ENCODE measurements around the gene GNG13.
"Not testable (repeated sequence)": the region's sequence is repeated elsewhere in the genome, so short reads cannot be mapped to it uniquely, and the experiment has no call there.

Gene GNG13

DNA sequence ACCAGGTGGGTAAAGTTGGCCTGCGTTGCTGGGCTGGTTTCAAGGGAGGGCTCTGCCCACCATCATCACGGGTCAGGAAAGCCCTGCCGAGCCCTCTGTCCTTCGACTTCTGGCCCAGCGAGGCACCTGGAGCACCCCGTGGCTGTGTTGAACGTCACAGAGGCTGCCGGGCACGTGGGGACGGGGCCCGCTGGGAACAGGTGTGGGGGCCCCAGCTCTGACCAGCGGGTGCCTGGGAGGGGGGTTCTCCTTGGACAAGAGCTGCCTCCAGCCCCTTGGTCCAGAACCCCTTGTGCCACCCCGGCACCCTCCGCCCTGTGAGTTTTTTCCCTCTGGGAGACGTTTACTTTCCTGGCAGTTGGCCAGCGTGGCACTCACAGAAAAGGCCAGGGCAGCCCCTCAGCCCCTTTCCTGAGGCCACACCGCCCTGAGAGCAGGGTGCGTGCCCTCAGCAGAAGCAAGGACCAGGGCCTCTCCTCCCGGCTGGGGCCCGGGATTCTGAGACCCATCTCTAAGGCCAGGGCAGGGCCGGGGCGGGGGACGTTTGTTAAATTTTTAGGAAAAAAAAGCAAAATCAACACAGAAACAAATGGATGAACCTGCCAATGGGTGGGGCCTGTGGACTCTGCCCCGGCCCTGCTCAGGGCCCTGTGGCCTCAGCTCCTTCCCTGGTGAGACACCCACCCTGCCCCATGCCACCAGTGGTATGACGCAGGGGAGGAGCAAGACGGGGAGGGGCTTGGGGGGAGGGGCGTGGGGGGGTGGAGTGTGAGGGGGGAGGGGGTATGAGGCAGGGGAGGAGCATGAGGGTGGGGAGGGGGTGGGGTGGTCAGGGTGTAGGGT, 31.3 kb upstream of the GNG13 start:
- DNase-seq (ENCODE audit: low spot score) = no peak

DNA sequence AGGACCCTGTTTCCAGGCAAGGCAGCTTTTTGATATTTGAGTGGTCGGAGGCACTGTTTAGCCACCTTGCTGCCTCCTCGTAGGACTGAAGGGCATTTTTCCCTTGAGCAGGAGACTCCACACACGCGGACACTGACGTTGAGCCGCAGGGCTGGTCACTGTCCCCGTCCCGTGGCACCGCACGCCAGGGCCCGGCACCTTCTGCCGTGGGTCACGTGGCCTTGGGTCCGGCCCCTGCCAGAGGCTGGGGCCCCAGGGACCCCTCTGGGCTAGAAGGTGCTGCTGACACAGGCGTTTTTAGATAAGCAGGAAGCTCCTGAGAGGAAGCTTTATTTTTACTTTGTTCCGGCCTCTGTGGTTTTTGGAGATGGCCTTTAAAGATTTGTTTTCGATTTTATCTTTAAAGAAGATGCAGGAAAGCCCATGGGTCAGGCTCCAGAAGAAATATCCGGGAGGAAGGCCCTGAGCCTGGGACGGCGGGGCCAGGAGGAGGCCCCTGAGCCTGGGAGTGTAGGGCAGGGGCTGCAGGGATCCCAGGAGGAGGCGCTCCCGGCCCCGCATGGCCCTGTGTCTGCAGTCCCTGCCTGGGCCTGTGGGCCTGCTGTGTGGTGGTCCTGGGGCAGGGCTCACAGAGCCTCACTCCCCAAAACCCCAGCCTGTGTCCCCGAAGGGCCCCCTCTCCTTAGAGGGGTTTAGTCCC, 30.5 kb upstream of the GNG13 start:
- DNase-seq (ENCODE audit: low spot score) = no peak

DNA sequence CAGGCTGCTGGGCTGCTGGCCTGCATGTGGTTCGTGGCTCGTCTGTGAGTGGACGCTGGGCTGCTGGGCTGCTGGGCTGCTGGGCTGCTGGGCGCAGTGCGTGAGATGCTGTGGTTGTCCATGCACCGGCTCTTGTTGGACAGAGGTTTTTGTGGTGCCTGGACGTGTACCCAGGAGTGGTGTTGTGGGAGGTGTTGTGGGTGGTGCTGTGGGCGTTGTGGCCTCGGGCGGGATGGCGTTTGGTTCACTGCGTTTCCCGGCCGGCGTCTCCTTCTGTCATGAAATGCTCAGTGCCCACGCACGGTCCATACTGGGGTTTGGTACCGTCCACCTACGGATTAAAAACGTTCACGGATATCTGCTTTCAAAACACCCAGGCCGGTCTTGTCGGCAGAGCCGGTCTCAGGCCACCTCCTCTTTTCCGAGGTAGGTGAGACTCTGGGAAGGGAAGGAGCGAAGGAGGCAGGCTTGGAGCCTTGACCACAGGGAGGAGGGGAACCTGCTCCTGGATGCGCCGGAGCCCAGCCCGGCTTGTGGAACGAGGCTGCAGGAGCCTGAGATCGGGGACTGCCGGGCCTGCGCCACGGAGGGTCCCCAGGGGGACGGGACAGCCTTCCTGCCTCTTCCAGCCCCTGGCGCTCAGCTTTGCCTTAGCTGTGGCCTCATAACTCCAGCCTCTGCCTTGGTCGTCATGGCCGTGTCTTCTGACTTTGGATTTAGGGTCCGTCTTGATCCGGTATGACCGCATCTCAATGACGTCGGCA, 29.8 kb upstream of the GNG13 start:
- no peak for DNase-seq (ENCODE audit: low spot score)

DNA sequence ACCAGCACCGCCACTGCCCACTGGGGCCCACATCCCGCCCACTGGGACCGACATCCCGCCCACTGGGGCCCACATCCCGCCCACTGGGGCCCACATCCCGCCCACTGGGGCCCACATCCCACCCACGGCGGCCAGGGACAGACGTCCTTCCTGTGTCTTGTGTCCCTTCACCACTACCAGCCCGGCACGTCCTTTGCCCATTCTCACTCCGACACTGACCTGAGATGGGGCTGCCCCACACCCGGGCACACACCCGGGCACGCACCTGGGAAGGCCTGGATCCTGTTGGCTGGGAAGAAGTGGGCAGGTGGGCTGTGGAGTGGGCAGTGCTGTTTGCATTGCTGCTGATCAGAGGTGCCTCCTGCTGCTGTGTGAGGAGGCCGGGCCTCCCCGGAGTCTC, 28.4 kb upstream of the GNG13 start:
- no peak for DNase-seq (ENCODE audit: low spot score)

DNA sequence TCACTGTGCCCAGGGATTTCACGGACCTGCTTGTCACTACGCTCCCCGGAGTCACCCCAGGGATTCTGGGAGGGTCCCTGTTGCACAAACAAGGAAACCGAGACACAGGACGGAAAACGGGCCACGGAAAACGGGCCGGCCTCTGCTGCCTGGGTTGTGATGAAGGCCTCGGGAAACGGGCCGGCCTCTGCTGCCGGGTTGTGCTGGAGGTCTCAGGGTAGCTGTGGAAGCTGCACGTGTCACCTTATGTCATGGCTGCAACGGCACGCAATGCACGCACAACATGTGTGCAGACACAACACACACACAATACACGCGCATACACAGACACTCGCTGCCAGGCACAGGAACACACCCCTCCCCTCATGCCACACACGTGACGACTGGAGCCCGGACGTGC, 27.0 kb upstream of the GNG13 start:
- no peak for DNase-seq (ENCODE audit: low spot score)

DNA sequence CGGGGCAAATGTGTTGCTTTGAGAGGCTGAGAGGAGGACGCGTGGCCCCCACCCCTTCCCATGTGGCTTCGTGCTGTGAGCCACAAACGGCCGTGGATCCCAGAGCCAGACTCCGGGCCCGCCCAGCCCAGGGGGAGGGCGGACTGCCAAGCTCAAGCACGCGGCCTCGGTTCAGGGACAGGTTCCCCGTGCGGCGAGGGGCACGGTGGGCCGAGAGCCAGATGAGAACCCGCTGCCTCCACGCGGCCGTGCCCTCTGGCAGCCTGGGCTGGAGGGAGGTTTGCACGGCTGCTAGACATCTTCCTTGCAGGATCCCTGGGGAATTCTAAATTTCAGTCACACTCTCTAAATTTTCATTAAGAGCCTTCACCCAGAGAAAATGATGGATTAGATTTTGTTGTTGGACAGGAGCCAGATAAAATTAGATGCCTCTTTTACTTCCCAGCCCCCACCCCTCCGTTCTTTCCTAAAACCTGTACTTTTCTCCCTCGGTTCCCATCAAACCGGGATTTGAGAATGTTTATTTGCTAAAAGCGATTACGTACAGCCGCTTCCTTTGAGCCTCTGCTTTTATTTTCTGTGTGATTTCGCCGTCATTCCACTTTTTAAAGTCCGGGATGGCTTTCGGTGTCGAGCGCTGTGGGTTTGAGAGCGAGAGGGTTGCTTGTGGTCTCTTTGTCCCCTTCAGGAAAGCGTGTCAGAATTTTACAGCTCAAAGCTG, 25.0 kb upstream of the GNG13 start:
- no peak for DNase-seq (ENCODE audit: low spot score)

DNA sequence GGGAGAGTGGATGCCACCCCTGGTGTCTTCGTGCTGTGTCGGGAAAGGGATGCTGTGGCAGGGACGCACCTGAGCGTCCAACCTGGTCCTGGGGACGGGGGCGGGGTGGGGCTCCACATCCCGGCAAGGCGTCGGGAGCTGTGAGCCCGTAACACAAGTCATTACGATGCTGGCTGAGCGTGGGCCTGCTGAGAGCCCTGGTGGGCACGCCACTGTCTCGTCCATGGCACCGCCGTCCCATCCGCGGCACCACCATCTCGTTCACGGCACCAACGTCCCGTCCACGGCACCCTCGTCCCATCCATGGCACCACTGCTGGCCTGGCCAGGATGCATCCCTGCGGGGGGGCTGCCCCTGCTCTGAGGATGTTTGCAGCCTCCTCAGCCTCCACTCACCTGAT, 24.1 kb upstream of the GNG13 start:
- no peak for DNase-seq (ENCODE audit: low spot score)

DNA sequence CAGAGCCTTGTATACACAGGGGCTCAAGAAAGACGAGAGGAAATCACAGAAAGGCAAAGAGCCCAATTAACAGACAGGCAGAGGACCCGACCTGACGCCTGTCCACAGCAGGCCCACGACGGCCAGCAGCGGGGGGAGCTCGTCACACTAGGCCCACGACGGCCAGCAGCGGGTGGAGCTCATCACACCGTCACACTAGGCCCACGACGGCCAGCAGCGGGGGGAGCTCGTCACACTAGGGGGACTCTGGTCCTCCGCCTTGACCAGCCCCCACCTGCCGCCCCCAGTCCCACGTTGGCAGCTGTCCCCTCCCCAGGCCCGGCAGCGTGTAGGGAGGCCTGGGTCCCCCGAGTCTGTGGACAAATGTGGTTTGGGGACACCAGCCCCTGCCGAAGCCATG, 23.7 kb upstream of the GNG13 start:
- no peak for DNase-seq (ENCODE audit: low spot score)

DNA sequence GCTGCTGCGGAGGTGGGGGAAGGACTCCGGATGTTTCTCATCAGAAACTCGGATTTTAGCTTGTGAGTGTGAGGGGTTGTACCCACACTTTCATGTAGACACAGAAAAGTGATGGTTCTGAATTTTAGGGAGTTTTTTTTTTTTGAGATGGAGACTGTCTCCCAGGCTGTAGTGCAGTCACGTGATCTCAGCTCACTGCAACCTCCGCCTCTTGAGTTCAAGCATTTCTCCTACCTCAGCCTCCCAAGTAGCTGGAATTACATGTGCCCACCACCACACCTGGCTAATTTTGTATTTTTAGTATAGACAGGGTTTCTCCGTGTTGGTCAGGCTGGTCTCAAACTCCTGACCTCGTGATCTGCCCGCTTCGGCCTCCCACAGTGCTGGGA, 22.4 kb upstream of the GNG13 start:
- no peak for DNase-seq (ENCODE audit: low spot score)

DNA sequence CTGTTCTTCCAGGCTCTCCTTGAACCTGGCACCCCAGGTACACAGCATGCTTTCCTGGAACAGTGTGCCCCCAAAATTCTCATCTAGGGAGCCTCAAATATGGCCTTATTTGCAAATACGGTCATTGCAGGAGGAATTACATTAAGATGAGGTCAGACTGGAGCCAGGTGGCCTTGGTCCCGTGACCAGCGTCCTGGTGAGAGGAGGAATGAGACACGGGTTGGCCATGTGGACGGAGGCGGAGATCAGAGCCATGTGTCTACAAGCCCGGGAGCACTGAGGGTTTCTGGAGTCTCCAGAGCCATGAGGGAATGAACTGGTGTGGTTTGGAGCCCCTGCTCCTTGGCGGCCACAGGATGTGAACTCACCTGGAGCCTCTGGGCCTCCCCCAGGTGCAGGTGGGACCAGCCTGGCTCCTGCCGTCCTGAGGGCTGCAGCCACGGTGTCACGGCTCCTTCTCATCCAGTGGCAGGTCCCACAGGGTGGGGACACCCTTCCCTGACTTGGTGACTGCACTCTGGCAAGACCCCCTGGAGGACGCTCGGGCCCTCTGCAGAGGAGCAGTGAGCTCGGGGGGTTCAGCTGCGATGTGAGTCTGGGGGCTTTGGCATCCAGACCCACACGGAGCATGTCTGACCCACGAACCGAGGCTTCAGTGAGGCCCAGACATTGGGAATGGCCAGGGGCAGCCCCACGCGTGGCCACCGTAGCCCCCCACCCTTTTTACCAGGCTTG, 21.8 kb upstream of the GNG13 start:
- no peak for DNase-seq (ENCODE audit: low spot score)

DNA sequence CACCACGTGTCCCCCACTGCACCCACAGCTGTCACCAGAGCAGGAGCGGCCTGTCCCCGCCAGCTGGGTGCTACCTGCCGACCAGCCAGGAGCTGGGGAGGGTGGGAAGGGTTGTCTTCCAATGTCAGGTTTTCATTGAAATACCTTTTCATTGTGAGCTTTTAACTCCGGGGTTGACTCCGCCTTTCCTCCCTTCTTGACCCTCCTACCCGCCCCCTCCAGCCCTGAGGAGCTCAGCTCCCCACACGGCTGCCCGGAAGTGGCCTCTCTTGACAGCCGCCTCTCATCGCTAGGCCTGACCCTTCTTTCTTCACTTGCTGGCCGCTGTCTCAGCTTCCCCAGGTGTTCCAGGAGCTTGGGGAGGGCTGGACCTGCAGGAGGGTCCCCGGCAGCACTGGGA, 21.2 kb upstream of the GNG13 start:
- DNase-seq (ENCODE audit: low spot score) = no peak

DNA sequence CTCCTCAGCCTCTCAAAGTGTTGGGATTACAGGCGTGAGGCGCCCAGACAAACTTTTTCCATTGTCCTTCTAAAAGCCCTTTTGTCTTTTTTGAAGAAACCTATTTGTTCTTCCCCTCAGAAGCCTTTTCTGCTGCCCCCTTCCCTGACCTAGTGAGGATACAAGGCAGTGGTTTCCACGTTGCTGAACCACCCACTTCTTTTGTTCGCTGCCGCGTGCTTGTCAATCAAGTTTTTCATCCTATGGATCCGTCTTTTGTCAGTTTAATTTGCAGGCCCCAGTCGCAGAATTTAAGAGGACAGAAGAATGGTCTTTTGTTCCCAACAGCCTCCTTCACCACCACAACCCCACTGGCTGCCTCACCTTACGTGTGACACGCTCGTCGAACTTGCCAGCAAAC, 20.2 kb upstream of the GNG13 start:
- no peak for DNase-seq (ENCODE audit: low spot score)

DNA sequence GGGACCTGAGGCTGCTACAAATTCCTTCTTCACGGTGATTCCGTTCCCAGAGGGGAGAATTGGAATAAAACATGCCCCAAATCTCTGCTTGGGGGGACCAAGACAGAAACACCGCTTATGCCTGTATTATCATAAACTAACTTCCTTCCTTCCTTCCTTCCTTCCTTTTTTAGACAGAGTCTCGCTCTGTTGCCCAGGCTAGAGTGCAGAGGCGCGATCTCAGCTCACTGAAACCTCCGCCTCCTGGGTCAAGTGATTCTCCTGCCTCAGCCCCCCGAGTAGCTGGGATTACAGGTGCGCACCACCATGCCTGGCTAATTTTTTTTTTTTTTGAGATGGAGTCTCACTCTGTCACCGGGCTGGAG, 19.5 kb upstream of the GNG13 start:
- DNase-seq (ENCODE audit: low spot score) = not testable (repeated sequence)

DNA sequence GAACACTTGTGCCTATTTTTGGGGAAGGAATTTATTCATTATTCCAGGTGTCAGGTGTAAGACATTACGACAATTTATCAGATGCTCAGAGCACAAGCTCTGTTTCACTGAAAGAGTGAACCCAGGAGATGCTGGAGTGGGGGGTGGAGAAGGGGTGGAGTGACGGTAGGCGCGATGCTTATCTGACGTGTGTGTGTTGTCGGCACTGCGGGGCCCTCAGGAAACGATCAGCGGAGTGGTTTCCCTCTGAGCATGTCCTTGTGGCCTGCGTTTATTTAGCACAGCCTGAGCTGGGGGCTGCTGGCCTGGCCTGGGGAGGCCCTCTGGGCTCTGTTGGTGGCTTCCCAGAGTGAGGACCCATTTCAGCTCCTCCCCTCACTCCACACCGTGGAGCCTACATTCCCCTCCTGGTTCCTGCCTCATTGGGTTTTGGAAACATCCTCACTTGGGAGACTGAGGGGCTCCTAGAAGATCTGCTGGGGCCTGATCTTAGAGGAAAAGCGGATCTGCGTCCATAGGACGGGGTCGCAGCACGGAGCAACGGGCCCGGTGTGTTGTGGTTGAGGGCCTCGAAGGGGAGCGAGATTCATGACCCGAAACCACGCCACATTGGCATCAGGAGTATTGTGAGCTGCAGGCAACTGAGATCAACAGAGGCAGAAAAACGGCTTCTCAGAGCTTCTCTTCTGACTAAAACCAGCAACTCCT, 19.0 kb upstream of the GNG13 start:
- DNase-seq (ENCODE audit: low spot score) = no peak

DNA sequence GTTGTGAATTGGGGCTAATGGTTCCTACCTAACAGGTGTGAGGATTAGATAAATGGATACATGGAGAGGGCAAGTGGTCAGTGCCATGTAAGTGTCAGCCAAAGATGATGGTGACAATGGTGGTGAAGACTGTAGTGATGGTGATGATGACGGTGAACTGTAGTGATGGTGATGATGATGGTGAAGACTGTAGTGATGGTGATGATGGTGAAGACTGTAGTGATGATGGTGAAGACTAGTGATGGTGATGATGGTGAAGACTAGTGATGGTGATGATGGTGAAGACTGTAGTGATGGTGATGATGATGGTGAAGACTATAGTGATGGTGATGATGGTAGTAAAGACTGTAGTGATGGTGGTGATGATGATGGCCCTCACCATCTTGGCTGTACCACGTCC, 18.1 kb upstream of the GNG13 start:
- DNase-seq (ENCODE audit: low spot score) = no peak

DNA sequence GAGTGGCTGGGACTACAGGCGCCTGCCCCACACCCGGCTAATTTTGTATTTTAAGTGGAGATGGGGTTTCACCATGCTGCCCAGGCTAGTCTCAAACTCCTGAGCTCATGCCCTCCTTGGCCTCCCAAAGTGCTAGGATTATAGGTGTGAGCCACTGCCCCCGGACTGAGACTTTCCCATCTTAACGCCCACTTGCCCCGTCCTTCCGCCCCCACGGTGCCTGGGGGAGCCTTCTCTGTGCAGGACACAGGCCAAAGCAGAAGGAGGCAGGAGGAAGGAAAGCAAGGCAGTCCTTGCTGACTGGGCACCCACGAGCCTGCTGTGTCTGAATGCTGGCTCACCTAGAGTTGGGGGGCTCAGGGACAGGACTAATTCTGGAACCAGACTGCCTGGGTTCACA, 17.6 kb upstream of the GNG13 start:
- no peak for DNase-seq (ENCODE audit: low spot score)

DNA sequence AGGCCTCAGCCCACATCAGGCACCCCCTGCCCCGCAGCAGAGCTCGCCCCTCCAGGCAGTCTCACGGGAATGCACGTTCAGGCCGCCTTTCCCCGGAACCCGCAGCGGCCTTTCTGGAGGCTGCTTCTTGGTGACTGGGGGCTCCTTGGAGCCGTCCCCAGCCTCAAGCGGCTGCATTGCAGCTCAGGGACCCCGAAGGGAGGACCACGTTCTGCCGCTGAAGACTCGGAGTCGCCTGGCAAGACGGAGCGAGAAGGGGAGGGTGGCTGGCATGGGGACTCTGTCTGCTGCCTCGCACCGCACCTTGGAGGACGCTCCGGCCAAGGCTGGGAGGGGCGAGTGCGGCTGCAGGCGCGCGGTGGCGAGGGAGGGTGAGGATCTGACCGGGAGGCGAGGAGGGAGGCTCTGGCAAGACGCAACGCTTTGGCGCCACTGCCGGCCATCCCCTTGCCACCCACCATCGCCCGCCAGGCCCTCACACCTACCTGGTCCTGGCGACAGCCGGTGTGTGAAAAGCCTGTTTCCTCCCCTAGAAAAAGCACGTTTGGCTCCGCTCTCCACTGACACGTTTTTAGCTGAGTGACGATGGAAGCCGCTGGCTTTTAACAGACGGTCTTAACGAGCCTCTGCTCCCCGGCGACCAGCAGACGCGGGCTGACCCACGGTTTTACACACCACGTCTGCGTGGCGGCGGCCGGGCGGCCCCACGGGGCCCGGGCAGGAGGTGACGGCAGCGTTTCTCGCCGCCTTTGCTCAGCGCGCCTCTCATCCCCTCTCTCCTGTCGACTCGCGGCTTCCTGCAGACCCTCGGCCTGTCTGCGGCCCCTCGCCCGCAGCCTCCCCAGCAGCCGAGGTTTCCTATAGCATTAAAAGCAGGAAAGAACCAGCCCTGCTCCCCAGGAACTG, 16.7 kb upstream of the GNG13 start:
- no peak for DNase-seq (ENCODE audit: low spot score)

DNA sequence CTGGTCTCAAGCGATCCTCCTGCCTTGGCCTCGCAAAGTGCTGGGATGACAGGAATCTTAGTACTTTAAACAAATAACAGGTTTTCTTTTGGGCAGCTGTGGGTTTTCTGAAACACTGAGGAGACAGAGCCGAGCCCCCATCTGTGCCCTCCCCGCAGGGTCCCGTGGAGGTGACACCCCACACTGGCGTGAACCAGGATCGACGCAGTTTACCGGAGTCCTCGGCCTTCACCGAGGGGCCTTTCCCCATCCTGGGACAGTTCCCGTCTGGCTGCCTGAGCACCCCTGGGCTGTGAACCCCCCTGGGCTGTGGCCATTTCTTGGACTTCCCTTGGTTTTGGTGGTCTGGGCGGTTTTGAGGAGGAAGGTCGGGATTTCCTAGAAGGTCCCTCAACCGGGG, 15.3 kb upstream of the GNG13 start:
- DNase-seq (ENCODE audit: low spot score) = no peak

DNA sequence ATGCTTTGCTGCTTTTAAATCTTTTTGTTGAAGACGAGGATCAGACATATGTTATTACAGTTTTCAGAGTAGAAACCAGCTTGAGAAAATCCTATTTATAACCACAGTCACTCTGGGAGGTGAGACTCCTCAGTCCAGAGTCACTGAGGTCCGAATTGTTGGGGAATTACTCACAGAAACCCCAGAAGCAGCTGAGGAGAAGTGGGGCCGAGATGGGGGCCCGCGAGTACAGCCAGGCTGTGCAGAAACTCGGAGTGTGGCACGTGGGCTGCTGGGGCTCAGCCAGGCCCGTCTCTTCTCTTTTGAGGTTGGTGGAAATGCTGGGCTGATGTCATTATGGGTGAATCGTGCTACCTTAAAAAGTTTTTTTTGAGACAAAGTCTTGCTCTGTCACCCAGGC, 14.4 kb upstream of the GNG13 start:
- DNase-seq (ENCODE audit: low spot score) = no peak

DNA sequence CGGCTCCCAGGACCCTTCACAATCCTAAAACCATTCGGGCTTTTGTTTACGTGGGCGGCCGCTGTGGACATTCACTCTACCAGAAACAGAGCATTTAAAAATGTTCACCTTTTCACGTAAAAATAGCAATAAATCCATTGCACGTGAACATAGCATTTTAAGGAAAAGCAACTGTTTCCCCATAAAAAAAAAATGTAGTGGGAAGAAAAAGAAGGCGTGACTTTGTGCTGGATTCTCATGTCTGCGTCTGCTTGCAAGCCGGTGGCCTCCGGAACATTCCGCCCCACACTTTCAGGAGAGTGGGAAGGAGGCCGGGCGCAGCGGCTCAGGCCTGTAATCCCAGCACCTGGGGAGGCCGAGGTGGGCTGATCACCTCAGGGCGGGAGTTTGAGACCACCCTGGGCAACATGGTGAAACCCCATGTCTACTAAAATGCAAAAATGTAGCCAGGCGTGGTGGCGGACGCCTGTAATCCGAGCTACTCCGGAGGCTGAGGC, 13.4 kb upstream of the GNG13 start:
- no peak for DNase-seq (ENCODE audit: low spot score)
